ENCODE data around the gene KIF16B.

Gene KIF16B

GRCh38 chr20:16554766-16555543 is 18.3 kb downstream of the KIF16B start:
- peaks cover 5% of the 10 kb centered on the region for H3K9me3 Mint-ChIP-seq
- H3K27me3 Mint-ChIP-seq, result no peaks in the 10 kb centered on the region
- no peaks in the 10 kb centered on the region for H3K4me1 Mint-ChIP-seq
- H3K27ac Mint-ChIP-seq, result no peak overlapping the region
- DNase-seq (no peak), ATAC-seq (no peak)
- peaks cover 6% of the 10 kb centered on the region for H3K36me3 Mint-ChIP-seq (ENCODE audit: low read depth)
- H3K4me3 Mint-ChIP-seq, result no peak overlapping the region

GRCh38 chr20:16553684-16554083 is 19.6 kb downstream of the KIF16B start:
- DNase-seq, result no peak
- ATAC-seq, result no peak
- H3K9me3 Mint-ChIP-seq, result peaks cover 5% of the 10 kb centered on the region
- no peak overlapping the region for H3K27ac Mint-ChIP-seq
- no peaks in the 10 kb centered on the region for H3K27me3 Mint-ChIP-seq
- no peak overlapping the region for H3K4me3 Mint-ChIP-seq
- H3K4me1 Mint-ChIP-seq, result no peaks in the 10 kb centered on the region
- peaks cover 6% of the 10 kb centered on the region for H3K36me3 Mint-ChIP-seq (ENCODE audit: low read depth)

GRCh38 chr20:16553101-16553500 is 20.1 kb downstream of the KIF16B start:
- no peak overlapping the region for H3K27ac Mint-ChIP-seq
- no peak overlapping the region for H3K4me3 Mint-ChIP-seq
- H3K4me1 Mint-ChIP-seq, result no peaks in the 10 kb centered on the region
- DNase-seq (no peak), ATAC-seq (no peak)
- peaks cover 5% of the 10 kb centered on the region for H3K9me3 Mint-ChIP-seq
- H3K27me3 Mint-ChIP-seq, result no peaks in the 10 kb centered on the region
- H3K36me3 Mint-ChIP-seq (ENCODE audit: low read depth), result peaks cover 6% of the 10 kb centered on the region

GRCh38 chr20:16552015-16552414 is 21.2 kb downstream of the KIF16B start:
- ATAC-seq, result no peak
- H3K9me3 Mint-ChIP-seq, result peaks cover 5% of the 10 kb centered on the region
- no peak overlapping the region for H3K4me3 Mint-ChIP-seq
- DNase-seq, result no peak
- H3K27me3 Mint-ChIP-seq, result no peaks in the 10 kb centered on the region
- H3K27ac Mint-ChIP-seq, result no peak overlapping the region
- no peaks in the 10 kb centered on the region for H3K4me1 Mint-ChIP-seq
- peaks cover 6% of the 10 kb centered on the region for H3K36me3 Mint-ChIP-seq (ENCODE audit: low read depth)

- H3K36me3 Mint-ChIP-seq (ENCODE audit: low read depth), result peaks cover 6% of the 10 kb centered on the region
- no peak for ATAC-seq
Observed at GRCh38 chr20:16551607-16552006, 21.6 kb downstream of the KIF16B start.

GRCh38 chr20:16548068-16548672 is 25.1 kb downstream of the KIF16B start:
- Mint-ChIP-seq H3K36me3 (ENCODE audit: low read depth) (peaks cover 6% of the 10 kb centered on the region), H3K27ac (no peak overlapping the region), H3K27me3 (no peaks in the 10 kb centered on the region), H3K4me1 (no peaks in the 10 kb centered on the region), H3K9me3 (peaks cover 5% of the 10 kb centered on the region), H3K4me3 (no peak overlapping the region)
- ATAC-seq (no peak), DNase-seq (no peak)

More at GRCh38 chr20:16551607-16552006, 21.6 kb downstream of the KIF16B start:
- Mint-ChIP-seq H3K27ac (no peak overlapping the region), H3K27me3 (no peaks in the 10 kb centered on the region), H3K4me3 (no peak overlapping the region), H3K4me1 (no peaks in the 10 kb centered on the region), H3K9me3 (peaks cover 5% of the 10 kb centered on the region)
- DNase-seq, result no peak

GRCh38 chr20:16544949-16545348 is 28.3 kb downstream of the KIF16B start:
- H3K27ac Mint-ChIP-seq, result no peak overlapping the region

GRCh38 chr20:16542477-16542876 is 30.8 kb downstream of the KIF16B start:
- DNase-seq, result no peak
- Mint-ChIP-seq H3K27me3 (no peaks in the 10 kb centered on the region), H3K27ac (no peak overlapping the region), H3K9me3 (no peaks in the 10 kb centered on the region), H3K4me1 (peaks cover 4% of the 10 kb centered on the region), H3K4me3 (no peak overlapping the region), H3K36me3 (ENCODE audit: low read depth) (no peaks in the 10 kb centered on the region)
- ATAC-seq, result no peak

More at GRCh38 chr20:16544949-16545348, 28.3 kb downstream of the KIF16B start:
- Mint-ChIP-seq H3K27me3 (no peaks in the 10 kb centered on the region), H3K4me3 (no peak overlapping the region), H3K9me3 (no peaks in the 10 kb centered on the region), H3K36me3 (ENCODE audit: low read depth) (no peaks in the 10 kb centered on the region), H3K4me1 (no peaks in the 10 kb centered on the region)
- ATAC-seq (no peak), DNase-seq (no peak)

- no peaks in the 10 kb centered on the region for H3K27me3 Mint-ChIP-seq
- H3K36me3 Mint-ChIP-seq (ENCODE audit: low read depth), result no peaks in the 10 kb centered on the region
- DNase-seq (no peak), ATAC-seq (no peak)
- H3K27ac Mint-ChIP-seq, result no peak overlapping the region
- peaks cover 4% of the 10 kb centered on the region for H3K4me1 Mint-ChIP-seq
- H3K9me3 Mint-ChIP-seq, result no peaks in the 10 kb centered on the region
- no peak overlapping the region for H3K4me3 Mint-ChIP-seq
Observed at GRCh38 chr20:16541878-16542277, 31.4 kb downstream of the KIF16B start.

- Mint-ChIP-seq H3K27ac (no peak overlapping the region), H3K36me3 (ENCODE audit: low read depth) (no peaks in the 10 kb centered on the region), H3K4me1 (peaks cover 4% of the 10 kb centered on the region), H3K9me3 (no peaks in the 10 kb centered on the region), H3K27me3 (no peaks in the 10 kb centered on the region), H3K4me3 (no peak overlapping the region)
- DNase-seq, result no peak
- ATAC-seq, result no peak
Observed at GRCh38 chr20:16541226-16541625, 32.0 kb downstream of the KIF16B start.

GRCh38 chr20:16539280-16540021 is 33.8 kb downstream of the KIF16B start:
- Mint-ChIP-seq H3K4me1 (peaks cover 4% of the 10 kb centered on the region), H3K9me3 (no peaks in the 10 kb centered on the region), H3K27ac (no peak overlapping the region), H3K36me3 (ENCODE audit: low read depth) (no peaks in the 10 kb centered on the region), H3K27me3 (no peaks in the 10 kb centered on the region), H3K4me3 (no peak overlapping the region)
- DNase-seq, result no peak
- ATAC-seq, result no peak

- H3K4me3 Mint-ChIP-seq, result no peak overlapping the region
- H3K36me3 Mint-ChIP-seq (ENCODE audit: low read depth), result no peaks in the 10 kb centered on the region
- H3K9me3 Mint-ChIP-seq, result no peaks in the 10 kb centered on the region
- no peak overlapping the region for H3K27ac Mint-ChIP-seq
- no peak for DNase-seq
- H3K4me1 Mint-ChIP-seq, result peaks cover 4% of the 10 kb centered on the region
- no peak for ATAC-seq
- H3K27me3 Mint-ChIP-seq, result no peaks in the 10 kb centered on the region
Observed at GRCh38 chr20:16538779-16539178, 34.5 kb downstream of the KIF16B start.

GRCh38 chr20:16537918-16538317 is 35.3 kb downstream of the KIF16B start:
- no peak overlapping the region for H3K4me3 Mint-ChIP-seq
- H3K27me3 Mint-ChIP-seq, result no peaks in the 10 kb centered on the region
- no peak overlapping the region for H3K27ac Mint-ChIP-seq
- H3K36me3 Mint-ChIP-seq (ENCODE audit: low read depth), result no peaks in the 10 kb centered on the region
- ATAC-seq (no peak), DNase-seq (no peak)
- no peaks in the 10 kb centered on the region for H3K9me3 Mint-ChIP-seq
- peaks cover 4% of the 10 kb centered on the region for H3K4me1 Mint-ChIP-seq

GRCh38 chr20:16537025-16537665 is 36.1 kb downstream of the KIF16B start:
- ATAC-seq (no peak), DNase-seq (no peak)
- Mint-ChIP-seq H3K27me3 (no peaks in the 10 kb centered on the region), H3K9me3 (no peaks in the 10 kb centered on the region), H3K4me1 (peaks cover 4% of the 10 kb centered on the region), H3K27ac (no peak overlapping the region), H3K36me3 (ENCODE audit: low read depth) (no peaks in the 10 kb centered on the region), H3K4me3 (no peak overlapping the region)
